GM12878 (cell line): ENCODE results near the gene HVCN1. TPM values are rescaled to one million over a fixed set of nuclear protein-coding genes. Genes with fewer than 3 reads are reported as not detected.

ENCODE experiments used
- ASH2L ChIP-seq: fragments of 300-600, 200-600 bp; sonication (generic); IDR thresholded peaks from 2 replicates; pipeline ENCODE4 v1.6.1; 2017; ENCODE audit warnings: low read depth, mild to moderate bottlenecking, borderline replicate concordance
- ATF7 ChIP-seq: fragments of 450-650 bp; IDR thresholded peaks from 2 replicates; pipeline ENCODE4 v1.6.1; 2016; ENCODE audit warnings: low read depth, mild to moderate bottlenecking
- BCL3 ChIP-seq: IDR thresholded peaks from 2 replicates; pipeline ENCODE4 v1.6.1; 2011; ENCODE audit warnings: borderline replicate concordance, low read depth, mild to moderate bottlenecking, moderate library complexity, low read length; ENCODE audit not compliant: insufficient read depth, poor library complexity, severe bottlenecking
- CBFB ChIP-seq: IDR thresholded peaks from 2 replicates; pipeline ENCODE4 v1.6.1; 2016; ENCODE audit warnings: antibody characterized with exemption, low read depth
- CBX3 ChIP-seq: fragments of 200-600 bp; sonication (generic); IDR thresholded peaks from 2 replicates; pipeline ENCODE4 v1.6.1; 2016; ENCODE audit warnings: low read depth, borderline replicate concordance
- CHD2 ChIP-seq: IDR thresholded peaks from 2 replicates; pipeline ENCODE4 v1.6.1; 2011; ENCODE audit warnings: low read depth, low read length, improper control_type of control experiment, borderline replicate concordance
- E2F8 ChIP-seq: fragments of 450-650 bp; IDR thresholded peaks from 2 replicates; pipeline ENCODE4 v1.6.1; 2018; ENCODE audit warnings: mild to moderate bottlenecking, low read depth, moderate library complexity; ENCODE audit not compliant: partially characterized antibody
- HDGF ChIP-seq: fragments of 450-650 bp; IDR thresholded peaks from 2 replicates; pipeline ENCODE4 v1.6.1; 2016; ENCODE audit warnings: antibody characterized with exemption
- IRF4 ChIP-seq: IDR thresholded peaks from 2 replicates; pipeline ENCODE4 v1.6.1; 2011; ENCODE audit warnings: low read depth, low read length
- POLR2AphosphoS2 ChIP-seq: IDR thresholded peaks from 2 replicates; pipeline ENCODE4 v1.6.1; 2011; ENCODE audit warnings: low read depth, mild to moderate bottlenecking, low read length, improper control_type of control experiment, moderate library complexity
- SRF ChIP-seq, 2 experiments: IDR thresholded peaks; 2 replicates each; pipeline ENCODE4 v1.6.1; 2011; ENCODE audit warnings: low read depth in 2 of 2, low read length in 2 of 2, mild to moderate bottlenecking in 1 of 2, moderate library complexity in 1 of 2
- TAF1 ChIP-seq: IDR thresholded peaks from 2 replicates; pipeline ENCODE4 v1.6.1; 2011; ENCODE audit warnings: mild to moderate bottlenecking, low read depth, low read length, borderline replicate concordance
- TCF3 ChIP-seq: IDR thresholded peaks from 2 replicates; pipeline ENCODE4 v1.6.1; 2012; ENCODE audit warnings: low read depth, mild to moderate bottlenecking, low read length, borderline replicate concordance; ENCODE audit not compliant: insufficient read depth
- USF1 ChIP-seq: IDR thresholded peaks from 2 replicates; pipeline ENCODE4 v1.6.1; 2011; ENCODE audit warnings: borderline replicate concordance, low read depth, mild to moderate bottlenecking, moderate library complexity, mixed read lengths, low read length; ENCODE audit not compliant: insufficient read depth; ENCODE audit errors: extremely low read length
- ZBED1 ChIP-seq: IDR thresholded peaks from 2 replicates; pipeline ENCODE4 v1.6.1; 2016; ENCODE audit warnings: borderline replicate concordance
- ZBTB33 ChIP-seq: fragments of 450-650 bp; IDR thresholded peaks from 2 replicates; pipeline ENCODE4 v1.6.1; 2017; ENCODE audit warnings: mild to moderate bottlenecking
- ZNF207 ChIP-seq: fragments of 450-650 bp; IDR thresholded peaks from 2 replicates; pipeline ENCODE4 v1.6.1; 2014; ENCODE audit warnings: antibody characterized with exemption, mild to moderate bottlenecking, borderline replicate concordance
- ZNF592 ChIP-seq: fragments of 450-650 bp; IDR thresholded peaks from 2 replicates; pipeline ENCODE4 v1.6.1; 2017; ENCODE audit warnings: mild to moderate bottlenecking, moderate library complexity
- polyA plus RNA-seq, 11 experiments: library from polyadenylated mRNA; depleted of rRNA in 4 of 11; unstranded in 6 of 11; stranded (reverse) in 5 of 11; fragments of >200 nt; fragmentation: Nextera tagmentation in 4 of 11; fragmentation: Illumina TruSeq in 1 of 11; extraction: Ambion mirVana in 4 of 11; extraction: Trizol in 1 of 11; gene quantifications; 1 replicate in 1 of 11; 2 replicates in 10 of 11; pipeline versions ENCODE4 v1.2.1 to v1.2.3, GENCODE V29; 2011 to 2016; ENCODE audit warnings: inconsistent platforms in 2 of 11, missing spikeins in 2 of 11, low read depth in 1 of 11
- total RNA-seq, 4 experiments: library from RNA; depleted of rRNA in 3 of 4; stranded (reverse); fragments of >200 nt in 3 of 4; fragmentation: Illumina TruSeq in 1 of 4; extraction: Trizol in 1 of 4; gene quantifications; 2 replicates each; pipeline versions ENCODE4 v1.2.1 to v1.2.3, GENCODE V29; 2013 to 2021

HVCN1 gene
- total and polyA plus RNA-seq, 10 of the 15 experiments (the other 5 are each of a cell fraction or from before 2014, with no cell fraction given) = 27.8 to 181 (median 103) TPM

- TF ChIP-seq ZBED1 = peak; percentile 86
- no peak for TF ChIP-seq ASH2L
- TF ChIP-seq ATF7 = peak; percentile 95
- peak; percentile 92 for TF ChIP-seq BCL3
- peak; percentile 62; the same call in 1 of the 2 replicates for TF ChIP-seq ZNF207
- TF ChIP-seq CHD2 = peak; percentile 82; the same call in 1 of the 2 replicates
- TF ChIP-seq POLR2AphosphoS2 = no peak
- TF ChIP-seq ZBTB33 = no peak
- TF ChIP-seq ZNF592 = peak; percentile 75; the same call in 1 of the 2 replicates
- TF ChIP-seq IRF4 = no peak; the same call in 1 of the 2 replicates
- TF ChIP-seq TAF1 = no peak
- 0 out of 4 replicates have a peak, but pooled peaks of 1 of the 2 experiments have one; percentile 41 for TF ChIP-seq SRF (IDR thresholded peaks at IDR 0.05; ENCODE audit: low read depth in 2 of 2, low read length in 2 of 2)
- TF ChIP-seq TCF3 = no peak
- TF ChIP-seq USF1 = peak; percentile 47
- TF ChIP-seq CBFB = peak; percentile 90
- TF ChIP-seq CBX3 = no peak
- TF ChIP-seq E2F8 = peak; percentile 76
- no peak; the same call in 1 of the 2 replicates for TF ChIP-seq HDGF
These were observed 27.5 kb downstream of the HVCN1 start (continued) for GRCh38 chr12:110661337-110661972.
